HG03457 (cell line): ENCODE measurements around the gene SH3PXD2A.

ENCODE experiments used
- ATAC-seq: cut with Tn5 transposase; IDR thresholded peaks from one replicate; pipeline ENCODE4 v1.9.1; 2021; ENCODE audit warnings: moderate number of reproducible peaks; ENCODE audit not compliant: unreplicated experiment

The SH3PXD2A gene

GRCh38 chr10:103855424-103855823 lies at the start of gene SH3PXD2A:
TSS of gene SH3PXD2A (minus strand) at chr10:103855576. CDS start at chr10:103855266, 310 bp downstream.
- ATAC-seq: no peak

- no peak for ATAC-seq
Measured at GRCh38 chr10:103901299-103901698, 45.9 kb upstream of the SH3PXD2A start.

- no peak for ATAC-seq
Measured at GRCh38 chr10:103899312-103899711, 43.9 kb upstream of the SH3PXD2A start.

GRCh38 chr10:103897241-103897774 lies 41.9 kb upstream of the SH3PXD2A start:
- ATAC-seq: no peak

GRCh38 chr10:103896225-103896624 lies 40.8 kb upstream of the SH3PXD2A start:
- no peak for ATAC-seq

GRCh38 chr10:103895411-103896186 lies 40.2 kb upstream of the SH3PXD2A start:
- ATAC-seq: no peak

- ATAC-seq: no peak
Measured at GRCh38 chr10:103894441-103894864, 39.1 kb upstream of the SH3PXD2A start.

- no peak for ATAC-seq
Measured at GRCh38 chr10:103893817-103894216, 38.4 kb upstream of the SH3PXD2A start.

- no peak for ATAC-seq
Measured at GRCh38 chr10:103892181-103892580, 36.8 kb upstream of the SH3PXD2A start.

GRCh38 chr10:103890688-103891087 lies 35.3 kb upstream of the SH3PXD2A start:
- no peak for ATAC-seq

- no peak for ATAC-seq
Measured at GRCh38 chr10:103890194-103890658, 34.9 kb upstream of the SH3PXD2A start.

- ATAC-seq: no peak
Measured at GRCh38 chr10:103889121-103889720, 33.8 kb upstream of the SH3PXD2A start.

- no peak for ATAC-seq
Measured at GRCh38 chr10:103888113-103888841, 32.9 kb upstream of the SH3PXD2A start.

- ATAC-seq: no peak
Measured at GRCh38 chr10:103885617-103886016, 30.2 kb upstream of the SH3PXD2A start.

GRCh38 chr10:103884681-103885139 lies 29.3 kb upstream of the SH3PXD2A start:
- ATAC-seq: no peak

- no peak for ATAC-seq
Measured at GRCh38 chr10:103882285-103883007, 27.1 kb upstream of the SH3PXD2A start.

- ATAC-seq: no peak
Measured at GRCh38 chr10:103881416-103882284, 26.3 kb upstream of the SH3PXD2A start.

GRCh38 chr10:103879831-103880230 lies 24.5 kb upstream of the SH3PXD2A start:
- ATAC-seq: no peak

- no peak for ATAC-seq
Measured at GRCh38 chr10:103879409-103879808, 24.0 kb upstream of the SH3PXD2A start.

- ATAC-seq: no peak
Measured at GRCh38 chr10:103877861-103878260, 22.5 kb upstream of the SH3PXD2A start.
